ENCODE results near the gene IRF5.

The IRF5 gene

DNA sequence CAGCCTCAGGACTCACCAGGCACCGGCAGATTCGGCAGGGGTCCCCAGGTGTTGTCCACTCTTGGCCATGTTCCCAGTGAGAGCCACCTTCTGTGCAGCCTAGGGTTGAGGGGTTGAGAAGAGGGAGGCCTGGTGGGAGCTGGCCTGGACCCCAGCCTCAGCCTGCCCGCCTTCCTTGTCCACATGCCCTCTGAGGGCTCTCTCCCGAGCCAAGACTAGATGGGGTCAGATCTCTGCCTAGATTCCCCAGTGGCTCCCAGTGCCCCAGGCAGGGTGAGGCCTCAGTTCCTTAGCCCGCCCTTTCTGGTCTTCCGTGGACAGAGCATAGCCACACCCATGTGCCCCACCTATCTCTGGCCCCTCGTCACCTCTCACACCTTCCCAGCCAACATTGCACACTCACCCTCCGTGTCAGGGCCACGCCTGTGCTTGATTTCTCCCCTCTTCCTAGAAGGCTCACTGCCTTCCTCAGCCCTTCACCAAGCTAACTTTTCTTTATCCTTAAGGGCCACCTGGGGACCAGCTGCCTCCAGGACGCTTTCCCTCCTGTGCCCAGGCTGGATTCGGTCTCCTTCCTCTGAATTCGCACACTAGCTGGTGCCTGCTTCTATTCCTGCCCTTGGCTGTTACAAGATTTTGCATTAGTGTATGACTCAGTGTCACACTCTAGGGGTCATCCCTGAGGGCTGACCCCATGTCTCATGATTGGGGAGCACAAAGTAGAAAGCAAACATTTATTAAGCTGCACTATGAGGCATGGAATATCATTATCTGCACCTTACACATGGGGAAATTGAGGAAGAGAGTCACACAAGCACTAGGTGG is 34.8 kb upstream of the IRF5 start:
- peak; percentile 67; the same call in 1 of the 2 replicates for TF ChIP-seq KLF17 (tag by site-specific recombination; IDR thresholded peaks at IDR 0.05)
- no peak for TF ChIP-seq KLF10 (tag by site-specific recombination; IDR thresholded peaks at IDR 0.05)
- TF ChIP-seq GLIS2 (tag by site-specific recombination; IDR thresholded peaks at IDR 0.05) = 0 out of 2 replicates have a peak, but pooled peaks have one; percentile 17
- TF ChIP-seq TCF7L2 (IDR thresholded peaks at IDR 0.05; ENCODE audit: borderline replicate concordance, low read depth, low read length) = no peak
- peak; percentile 90 for TF ChIP-seq KLF1 (tag by site-specific recombination; IDR thresholded peaks at IDR 0.05)
- CTCF ChIA-PET = interaction anchor here (0.7 to 3.1 kb wide), 7 partner anchors 13 to 465 kb away, joined by 3 to 16 read pairs (median 5); no protein-coding TSS in a partner anchor

GRCh38 chr7:128903621-128904361 is 33.9 kb upstream of the IRF5 start:
- ChIA-PET CTCF (interaction anchor here (0.6 to 3.1 kb wide), 9 partner anchors 14 to 560 kb away, joined by 3 to 16 read pairs (median 4); no protein-coding TSS in a partner anchor), POLR2A (no interaction called here)
- H3K27ac ChIP-seq (ENCODE audit: extremely low read depth, low read depth, low read length) = no peak overlapping the region
- TF ChIP-seq GFI1B (tag by site-specific recombination; IDR thresholded peaks at IDR 0.05) = no peak
- TF ChIP-seq ZNF423 (tag by site-specific recombination; IDR thresholded peaks at IDR 0.05) = no peak
- TF ChIP-seq SETDB1 (IDR thresholded peaks at IDR 0.05; ENCODE audit: insufficient read length, low read length) = no peak
- TF ChIP-seq, protein P1, sequence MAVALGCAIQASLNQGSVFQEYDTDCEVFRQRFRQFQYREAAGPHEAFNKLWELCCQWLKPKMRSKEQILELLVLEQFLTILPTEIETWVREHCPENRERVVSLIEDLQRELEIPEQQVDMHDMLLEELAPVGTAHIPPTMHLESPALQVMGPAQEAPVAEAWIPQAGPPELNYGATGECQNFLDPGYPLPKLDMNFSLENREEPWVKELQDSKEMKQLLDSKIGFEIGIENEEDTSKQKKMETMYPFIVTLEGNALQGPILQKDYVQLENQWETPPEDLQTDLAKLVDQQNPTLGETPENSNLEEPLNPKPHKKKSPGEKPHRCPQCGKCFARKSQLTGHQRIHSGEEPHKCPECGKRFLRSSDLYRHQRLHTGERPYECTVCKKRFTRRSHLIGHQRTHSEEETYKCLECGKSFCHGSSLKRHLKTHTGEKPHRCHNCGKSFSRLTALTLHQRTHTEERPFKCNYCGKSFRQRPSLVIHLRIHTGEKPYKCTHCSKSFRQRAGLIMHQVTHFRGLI (tag by site-specific recombination; IDR thresholded peaks at IDR 0.05) = no peak
- no peak for TF ChIP-seq ZIC2 (tag by site-specific recombination; IDR thresholded peaks at IDR 0.05)
- no peak for TF ChIP-seq ZNF394 (tag by site-specific recombination; IDR thresholded peaks at IDR 0.05; ENCODE audit: borderline replicate concordance)
- no peak for TF ChIP-seq ZNF580 (tag by site-specific recombination; IDR thresholded peaks at IDR 0.05)
- TF ChIP-seq ZFP3 (tag by site-specific recombination; IDR thresholded peaks at IDR 0.05; ENCODE audit: low read depth) = no peak
- no peak for TF ChIP-seq ZNF341 (tag by site-specific recombination; IDR thresholded peaks at IDR 0.05; ENCODE audit: low read depth)
- TF ChIP-seq, protein P2, sequence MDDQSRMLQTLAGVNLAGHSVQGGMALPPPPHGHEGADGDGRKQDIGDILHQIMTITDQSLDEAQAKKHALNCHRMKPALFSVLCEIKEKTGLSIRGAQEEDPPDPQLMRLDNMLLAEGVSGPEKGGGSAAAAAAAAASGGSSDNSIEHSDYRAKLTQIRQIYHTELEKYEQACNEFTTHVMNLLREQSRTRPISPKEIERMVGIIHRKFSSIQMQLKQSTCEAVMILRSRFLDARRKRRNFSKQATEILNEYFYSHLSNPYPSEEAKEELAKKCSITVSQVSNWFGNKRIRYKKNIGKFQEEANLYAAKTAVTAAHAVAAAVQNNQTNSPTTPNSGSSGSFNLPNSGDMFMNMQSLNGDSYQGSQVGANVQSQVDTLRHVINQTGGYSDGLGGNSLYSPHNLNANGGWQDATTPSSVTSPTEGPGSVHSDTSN (CRISPR knock-in tag; IDR thresholded peaks at IDR 0.05) = no peak
- no peak for TF ChIP-seq KLF8 (tag by site-specific recombination; IDR thresholded peaks at IDR 0.05)
- TF ChIP-seq ZNF433 (tag by site-specific recombination; IDR thresholded peaks at IDR 0.05; ENCODE audit: low read depth) = no peak
- TF ChIP-seq ZNF362 (tag by site-specific recombination; IDR thresholded peaks at IDR 0.05) = no peak
- TF ChIP-seq, protein P3, sequence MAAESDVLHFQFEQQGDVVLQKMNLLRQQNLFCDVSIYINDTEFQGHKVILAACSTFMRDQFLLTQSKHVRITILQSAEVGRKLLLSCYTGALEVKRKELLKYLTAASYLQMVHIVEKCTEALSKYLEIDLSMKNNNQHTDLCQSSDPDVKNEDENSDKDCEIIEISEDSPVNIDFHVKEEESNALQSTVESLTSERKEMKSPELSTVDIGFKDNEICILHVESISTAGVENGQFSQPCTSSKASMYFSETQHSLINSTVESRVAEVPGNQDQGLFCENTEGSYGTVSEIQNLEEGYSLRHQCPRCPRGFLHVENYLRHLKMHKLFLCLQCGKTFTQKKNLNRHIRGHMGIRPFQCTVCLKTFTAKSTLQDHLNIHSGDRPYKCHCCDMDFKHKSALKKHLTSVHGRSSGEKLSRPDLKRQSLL (tag by site-specific recombination; IDR thresholded peaks at IDR 0.05) = no peak

More for the DNA sequence above, 34.8 kb upstream of the IRF5 start:
- Histone ChIP-seq H3K36me3 (ENCODE audit: control insufficient read depth in 2 of 2, insufficient read depth in 1 of 2, low read length in 2 of 2) (no peaks in the 10 kb centered on the region), H3K4me1 (ENCODE audit: control insufficient read depth, insufficient read depth, low read length) (no peaks in the 10 kb centered on the region), H3K4me3 (ENCODE audit: low read depth, low read length) (no peak overlapping the region), H3K9me3 (ENCODE audit: control insufficient read depth, insufficient read depth, low read depth, low read length) (no peaks in the 10 kb centered on the region), H3K27ac (ENCODE audit: extremely low read depth, low read depth, low read length) (no peak overlapping the region)
- POLR2A ChIA-PET = no interaction called here

More at GRCh38 chr7:128903621-128904361, 33.9 kb upstream of the IRF5 start:
- Histone ChIP-seq H3K4me3 (ENCODE audit: low read depth, low read length) (no peak overlapping the region), H3K36me3 (ENCODE audit: control insufficient read depth in 2 of 2, insufficient read depth in 1 of 2, low read length in 2 of 2) (no peaks in the 10 kb centered on the region), H3K9me3 (ENCODE audit: control insufficient read depth, insufficient read depth, low read depth, low read length) (no peaks in the 10 kb centered on the region), H3K4me1 (ENCODE audit: control insufficient read depth, insufficient read depth, low read length) (no peaks in the 10 kb centered on the region)

Measured in HEK293 (cell line).